IPS DF 6.9 (cell line): ENCODE results near the gene SPTBN5.

Experiments used
- DNase-seq: peaks from one replicate; pipeline ENCODE4 v3.0.0-alpha.2; 2013; ENCODE audit warnings: low read depth, low spot score
- H3K27ac ChIP-seq: one replicate; pipeline ENCODE4 v1.5.1; 2013; ENCODE audit warnings: low read length, control low read depth
- H3K27me3 ChIP-seq: 2 replicates; pipeline ENCODE4 v1.6.1; 2013; ENCODE audit warnings: mild to moderate bottlenecking, low read length; ENCODE audit not compliant: control insufficient read depth, insufficient read depth
- H3K36me3 ChIP-seq: 2 replicates; pipeline ENCODE4 v1.6.1; 2013; ENCODE audit warnings: low read length; ENCODE audit not compliant: control insufficient read depth, insufficient read depth
- H3K4me1 ChIP-seq: 2 replicates; pipeline ENCODE4 v1.6.1; 2013; ENCODE audit warnings: low read length; ENCODE audit not compliant: control insufficient read depth, insufficient read depth
- H3K4me3 ChIP-seq: 2 replicates; pipeline ENCODE4 v1.5.1; 2013; ENCODE audit warnings: mild to moderate bottlenecking, low read length
- H3K9me3 ChIP-seq: 2 replicates; pipeline ENCODE4 v1.6.1; 2013; ENCODE audit warnings: low read length, inconsistent platforms; ENCODE audit not compliant: control insufficient read depth, insufficient read depth
- WGBS: extraction: QIAGEN DNeasy Blood & Tissue Kit; methylation state at CpG from one replicate; pipeline ENCODE4 v1.1.7; 2013; ENCODE audit warnings: mixed read lengths, missing lambda C conversion rate; ENCODE audit not compliant: insufficient read length, insufficient coverage; 5-methylcytosine and 5-hydroxymethylcytosine counted together

SPTBN5 gene

GRCh38 chr15:41848631-41849030 is 45.2 kb downstream of the SPTBN5 start:
- H3K4me1 ChIP-seq: no peaks in the 10 kb centered on the region; the same call in 1 of the 2 replicates
- no CpG with 5 or more reads among the region's 10 CpGs for WGBS
- no peak overlapping the region for H3K4me3 ChIP-seq
- H3K36me3 ChIP-seq: peaks cover 7% of the 10 kb centered on the region; the same call in 1 of the 2 replicates
- no peak for DNase-seq
- H3K27me3 ChIP-seq: no peaks in the 10 kb centered on the region
- no peaks in the 10 kb centered on the region for H3K9me3 ChIP-seq
- H3K27ac ChIP-seq: no peak overlapping the region

- no CpG with 5 or more reads among the region's 9 CpGs for WGBS
- H3K27me3 ChIP-seq: no peaks in the 10 kb centered on the region
- no peak overlapping the region for H3K4me3 ChIP-seq
- DNase-seq: no peak
- peaks cover 7% of the 10 kb centered on the region; the same call in 1 of the 2 replicates for H3K36me3 ChIP-seq
- H3K4me1 ChIP-seq: no peaks in the 10 kb centered on the region; the same call in 1 of the 2 replicates
- no peaks in the 10 kb centered on the region for H3K9me3 ChIP-seq
- no peak overlapping the region for H3K27ac ChIP-seq
Observed at GRCh38 chr15:41847981-41848380, 45.9 kb downstream of the SPTBN5 start.

- no CpG with 5 or more reads among the region's 14 CpGs for WGBS
- H3K27ac ChIP-seq: no peak overlapping the region
Observed at GRCh38 chr15:41847206-41847605, 46.6 kb downstream of the SPTBN5 start.

GRCh38 chr15:41844814-41845213 is 49.0 kb downstream of the SPTBN5 start:
- Histone ChIP-seq H3K9me3 (no peaks in the 10 kb centered on the region), H3K27me3 (no peaks in the 10 kb centered on the region), H3K27ac (no peak overlapping the region), H3K36me3 (peaks cover 7% of the 10 kb centered on the region), H3K4me3 (no peak overlapping the region), H3K4me1 (no peaks in the 10 kb centered on the region; the same call in 1 of the 2 replicates)
- DNase-seq: no peak
- no CpG with 5 or more reads among the region's 12 CpGs for WGBS

More at GRCh38 chr15:41847206-41847605, 46.6 kb downstream of the SPTBN5 start:
- no peaks in the 10 kb centered on the region for H3K27me3 ChIP-seq
- H3K4me1 ChIP-seq: no peaks in the 10 kb centered on the region; the same call in 1 of the 2 replicates
- H3K9me3 ChIP-seq: no peaks in the 10 kb centered on the region
- no peak overlapping the region for H3K4me3 ChIP-seq
- peaks cover 7% of the 10 kb centered on the region; the same call in 1 of the 2 replicates for H3K36me3 ChIP-seq
- no peak for DNase-seq

GRCh38 chr15:41843571-41843970 is 50.3 kb downstream of the SPTBN5 start:
- no peaks in the 10 kb centered on the region for H3K4me1 ChIP-seq
- H3K36me3 ChIP-seq: peaks cover 7% of the 10 kb centered on the region
- whole genome bisulfite sequencing: no CpG with 5 or more reads among the region's 10 CpGs
- no peak overlapping the region for H3K4me3 ChIP-seq
- H3K9me3 ChIP-seq: no peaks in the 10 kb centered on the region
- no peak for DNase-seq
- no peaks in the 10 kb centered on the region for H3K27me3 ChIP-seq
- H3K27ac ChIP-seq: no peak overlapping the region

GRCh38 chr15:41842229-41842628 is 51.6 kb downstream of the SPTBN5 start:
- Histone ChIP-seq H3K27me3 (no peaks in the 10 kb centered on the region), H3K9me3 (no peaks in the 10 kb centered on the region), H3K27ac (no peak overlapping the region), H3K4me1 (no peaks in the 10 kb centered on the region), H3K4me3 (no peak overlapping the region), H3K36me3 (no peaks in the 10 kb centered on the region; the same call in 1 of the 2 replicates)
- no peak for DNase-seq
- WGBS: no CpG with 5 or more reads among the region's 12 CpGs

- no CpG with 5 or more reads among the region's 10 CpGs for WGBS
- no peak overlapping the region for H3K4me3 ChIP-seq
Observed at GRCh38 chr15:41841131-41841530, 52.7 kb downstream of the SPTBN5 start.

GRCh38 chr15:41840673-41841072 is 53.2 kb downstream of the SPTBN5 start:
- no peaks in the 10 kb centered on the region for H3K27me3 ChIP-seq
- no peak overlapping the region for H3K4me3 ChIP-seq
- H3K36me3 ChIP-seq: no peaks in the 10 kb centered on the region; the same call in 1 of the 2 replicates
- DNase-seq: no peak
- H3K27ac ChIP-seq: no peak overlapping the region
- no CpG with 5 or more reads among the region's 15 CpGs for WGBS
- no peaks in the 10 kb centered on the region for H3K4me1 ChIP-seq
- no peaks in the 10 kb centered on the region for H3K9me3 ChIP-seq

More at GRCh38 chr15:41841131-41841530, 52.7 kb downstream of the SPTBN5 start:
- no peak for DNase-seq
- Histone ChIP-seq H3K27ac (no peak overlapping the region), H3K9me3 (no peaks in the 10 kb centered on the region), H3K27me3 (no peaks in the 10 kb centered on the region), H3K4me1 (no peaks in the 10 kb centered on the region), H3K36me3 (no peaks in the 10 kb centered on the region; the same call in 1 of the 2 replicates)

GRCh38 chr15:41839781-41840491 is 53.9 kb downstream of the SPTBN5 start:
- Histone ChIP-seq H3K27ac (no peak overlapping the region), H3K27me3 (no peaks in the 10 kb centered on the region), H3K4me3 (no peak overlapping the region), H3K9me3 (no peaks in the 10 kb centered on the region), H3K36me3 (no peaks in the 10 kb centered on the region; the same call in 1 of the 2 replicates), H3K4me1 (no peaks in the 10 kb centered on the region)
- DNase-seq: no peak
- no CpG with 5 or more reads among the region's 16 CpGs for WGBS

- no peaks in the 10 kb centered on the region; the same call in 1 of the 2 replicates for H3K36me3 ChIP-seq
- no CpG with 5 or more reads among the region's 6 CpGs for WGBS
- no peak for DNase-seq
- H3K9me3 ChIP-seq: no peaks in the 10 kb centered on the region
- no peaks in the 10 kb centered on the region for H3K4me1 ChIP-seq
- no peak within 1 kb of the TSS for H3K4me3 ChIP-seq
- no peak within 1 kb of the TSS for H3K27ac ChIP-seq
- H3K27me3 ChIP-seq: no peaks in the 10 kb centered on the region
Observed at GRCh38 chr15:41838400-41838897, 55.4 kb downstream of the SPTBN5 start, which contains the start of gene PLA2G4B. Gene PLA2G4B, plus strand, starts transcription at chr15:41838847. Its CDS starts 67 bp downstream, at chr15:41838914.
